Left colon (tissue), 2 donors: ENCODE measurements around the gene SFI1. TPM values are rescaled to one million over a fixed set of nuclear protein-coding genes. Genes with fewer than 3 reads are reported as not detected.
A peak's percentile ranks its signal among the peaks of the same experiment; 100 is the strongest.
"Not testable (repeated sequence)": the region's sequence is repeated elsewhere in the genome, so short reads cannot be mapped to it uniquely, and the experiment has no call there.

ENCODE experiments used
- ATAC-seq: fragments of 200-7000 bp; cut with Tn5 transposase; one replicate; pipeline ENCODE4 v1.9.1; 2020; ENCODE audit warnings: mild to moderate bottlenecking, moderate library complexity
- DNase-seq, 2 donors: peaks; one replicate each; pipeline ENCODE4 v3.0.0-alpha.2; 2020
- intact Hi-C, 2 donors: fragments of 100-400 bp; cut with DNase I in 1 of 2; cut with micrococcal nuclease in 1 of 2; formaldehyde crosslinking; loops; one replicate each; pipeline versions ENCODE4 v1.11.2 to v1.14.0; 2022; cut with DNase I, micrococcal nuclease
- long read RNA-seq: library from polyadenylated mRNA; unstranded; transcript quantifications from one replicate; pipeline ENCODE4 v2.0.0, GENCODE V29; 2021
- total RNA-seq, 2 donors: library from RNA; stranded (reverse); fragmentation: NEBNext Ultra II Directional; extraction: Animal tissue kit (Norgen Biotek cat#: 25700); gene quantifications; one replicate each; pipeline ENCODE4 v1.2.1, GENCODE V29; 2021
- donor health status: DM: no; HTN: no; CAD: no.
- donor health status: DM: yes; HTN: yes; CAD: no.

Gene SFI1
- 10 to 100 TPM; 39.9 to 40.3 TPM for total RNA-seq
- long read RNA-seq, full-length matches to known transcripts, result 3 of 24 reads
- long read RNA-seq, partial matches to known transcripts, result 13 of 24 reads
- long read RNA-seq, other reads (novel, unspliced or antisense), result 8 of 24 reads

- DNase-seq, result peak; percentile 90 to 95
- peak; percentile 91 for ATAC-seq
- intact Hi-C loops, result no loop called here
Measured at GRCh38 chr22:31496007-31496734, at the start of gene SFI1. TSS of gene SFI1 (plus strand) at chr22:31496536. CDS start at chr22:31508285, 11,749 bp downstream.

- DNase-seq (no peak), ATAC-seq (no peak)
- intact Hi-C loops, result no loop called here
Measured at GRCh38 chr22:31446767-31447166, 49.6 kb upstream of the SFI1 start.

- intact Hi-C loops, result no loop called here
- DNase-seq, result no peak
- no peak for ATAC-seq
Measured at GRCh38 chr22:31447337-31447736, 49.0 kb upstream of the SFI1 start.

GRCh38 chr22:31448382-31448781 is 48.0 kb upstream of the SFI1 start:
- intact Hi-C loops, result no loop called here
- ATAC-seq, result no peak
- DNase-seq, result no peak

GRCh38 chr22:31449506-31449905 is 46.8 kb upstream of the SFI1 start:
- ATAC-seq (no peak), DNase-seq (no peak)
- intact Hi-C loops, result no loop called here

- ATAC-seq (peak; percentile 86), DNase-seq (no peak)
- intact Hi-C loops, result no loop called here
Measured at GRCh38 chr22:31451709-31452571, 44.4 kb upstream of the SFI1 start.

- ATAC-seq (no peak), DNase-seq (no peak)
- intact Hi-C loops, result no loop called here
Measured at GRCh38 chr22:31461699-31462098, 34.6 kb upstream of the SFI1 start.

GRCh38 chr22:31465307-31465706 is 31.0 kb upstream of the SFI1 start:
- DNase-seq, result no peak
- intact Hi-C loops, result no loop called here
- no peak for ATAC-seq

- DNase-seq, result no peak
- intact Hi-C loops, result no loop called here
- ATAC-seq, result no peak
Measured at GRCh38 chr22:31474743-31475142, 21.6 kb upstream of the SFI1 start.

- DNase-seq, result no peak
- intact Hi-C loops, result no loop called here
- no peak for ATAC-seq
Measured at GRCh38 chr22:31475800-31476199, 20.5 kb upstream of the SFI1 start.

- intact Hi-C loops, result no loop called here
- DNase-seq, result no peak
- ATAC-seq, result peak; percentile 92
Measured at GRCh38 chr22:31477329-31477728, 19.0 kb upstream of the SFI1 start.

- intact Hi-C loops, result no loop called here
- ATAC-seq, result no peak
- no peak for DNase-seq
Measured at GRCh38 chr22:31481129-31481528, 15.2 kb upstream of the SFI1 start.

GRCh38 chr22:31482470-31482869 is 13.9 kb upstream of the SFI1 start:
- ATAC-seq, DNase-seq, intact Hi-C loops: not testable (repeated sequence)

GRCh38 chr22:31486369-31486768 is 10.0 kb upstream of the SFI1 start:
- ATAC-seq, intact Hi-C loops, DNase-seq: not testable (repeated sequence)

- intact Hi-C loops, result no loop called here
- no peak for DNase-seq
- ATAC-seq, result no peak
Measured at GRCh38 chr22:31486951-31487350, 9.4 kb upstream of the SFI1 start.

GRCh38 chr22:31488346-31488883 is 7.9 kb upstream of the SFI1 start:
- intact Hi-C loops, result no loop called here
- ATAC-seq (no peak), DNase-seq (no peak)

GRCh38 chr22:31488988-31489617 is 7.2 kb upstream of the SFI1 start:
- ATAC-seq, result peak; percentile 38
- intact Hi-C loops, result no loop called here
- peak in 1 of 2 donors; percentile 57 for DNase-seq

GRCh38 chr22:31489632-31490495 is 6.5 kb upstream of the SFI1 start, which contains the start of gene EIF4ENIF1:
TSS of gene EIF4ENIF1 (minus strand) at chr22:31489842. CDS start at chr22:31488718, 1,124 bp downstream.
- DNase-seq, result peak; percentile 87 to 90
- intact Hi-C loops, result no loop called here

More at GRCh38 chr22:31489632-31490495, 6.5 kb upstream of the SFI1 start, which contains the start of gene EIF4ENIF1:
- peak; percentile 90 for ATAC-seq
